ENCODE data around the gene KLF6.

GRCh38 chr10:3765146-3765545, 19.9 kb downstream of the KLF6 start:
- TF ChIP-seq CTCF (IDR thresholded peaks at IDR 0.05 in 4 of 5, conservative IDR thresholded peaks at IDR 0.05 in 1 of 5) (no peak), POLR2A (IDR thresholded peaks at IDR 0.05) (no peak)

All from gastrocnemius medialis (tissue), 4 donors.